NCI-H1417 treated with DMSO at 0.1 percent for 48 hours (cell line): Measurements from ENCODE around the gene CCDC82.

Experiments
- DNase-seq: peaks from one replicate; lab custom pipeline; 2025; lab: John Stamatoyannopoulos, UW

The CCDC82 gene

DNA sequence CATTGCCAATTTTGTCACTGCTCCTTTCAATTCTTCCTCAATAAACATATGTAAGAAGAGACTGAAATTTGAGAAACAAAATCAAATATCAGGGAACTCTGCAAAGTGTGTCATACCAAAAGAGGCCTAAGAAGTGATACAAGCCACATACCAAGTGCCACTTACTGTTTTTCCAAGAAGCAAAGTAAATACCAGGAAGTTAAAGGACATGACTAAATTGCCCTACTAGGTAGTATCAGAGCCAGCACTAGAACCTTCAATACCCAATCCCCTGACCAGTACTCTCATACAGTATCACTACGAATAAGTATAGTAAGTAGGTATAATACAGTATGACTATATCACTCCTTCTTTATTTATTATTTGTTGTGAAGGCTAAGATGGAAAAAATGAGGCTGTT is 60.3 kb downstream of the CCDC82 start:
- DNase-seq: no peak

DNA sequence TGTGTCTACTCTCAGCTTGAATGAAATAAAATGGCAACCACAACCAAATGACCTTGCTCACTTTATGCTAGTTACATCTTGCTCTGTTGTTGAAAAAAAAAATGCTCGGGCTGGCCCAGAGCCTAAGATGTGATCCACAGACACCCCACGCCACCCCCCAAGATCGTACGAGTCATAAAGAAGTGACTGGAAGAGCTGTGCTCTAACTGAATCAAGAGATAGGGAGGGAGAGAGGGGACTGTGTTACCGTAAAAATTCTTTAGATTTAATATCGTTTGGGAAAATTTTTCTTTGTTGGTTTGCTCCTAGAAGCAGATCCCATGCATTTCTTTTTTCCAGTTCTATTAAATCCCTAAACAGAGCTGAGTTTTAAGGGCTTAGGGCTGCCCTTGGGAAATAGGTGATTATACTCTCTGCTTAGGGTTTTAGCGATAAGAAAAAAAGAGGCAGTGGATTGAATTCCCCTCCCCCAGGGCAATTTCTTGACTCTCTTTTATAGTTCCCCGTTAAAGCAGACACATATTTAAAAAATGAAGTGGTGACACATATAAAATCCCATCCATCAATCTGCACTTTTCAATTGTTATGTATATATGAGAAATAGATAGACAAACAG is 61.2 kb downstream of the CCDC82 start:
- DNase-seq: no peak

DNA sequence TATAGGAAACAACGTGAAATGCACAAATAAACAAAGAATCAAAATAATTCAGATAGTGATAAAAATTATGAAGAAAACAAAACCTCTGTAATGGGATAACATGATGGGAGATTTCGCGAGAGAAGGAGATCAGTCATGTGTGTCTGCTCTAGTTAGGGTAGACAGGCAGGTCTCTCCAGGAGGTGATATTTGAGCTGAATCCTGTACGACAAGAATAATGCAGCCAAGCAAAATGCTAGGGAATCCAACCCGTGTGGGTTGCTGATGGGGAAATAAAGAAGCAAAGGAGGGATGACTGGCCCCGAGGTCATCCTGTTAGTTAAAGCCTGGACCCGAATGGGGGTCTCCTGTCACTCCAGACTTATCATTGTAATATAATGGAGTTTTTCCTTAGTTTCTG is 62.8 kb downstream of the CCDC82 start:
- DNase-seq: no peak

GRCh38 chr11:96324912-96325311 is 64.8 kb downstream of the CCDC82 start:
- DNase-seq: no peak

GRCh38 chr11:96323642-96323985 is 66.1 kb downstream of the CCDC82 start:
- DNase-seq: no peak

DNA sequence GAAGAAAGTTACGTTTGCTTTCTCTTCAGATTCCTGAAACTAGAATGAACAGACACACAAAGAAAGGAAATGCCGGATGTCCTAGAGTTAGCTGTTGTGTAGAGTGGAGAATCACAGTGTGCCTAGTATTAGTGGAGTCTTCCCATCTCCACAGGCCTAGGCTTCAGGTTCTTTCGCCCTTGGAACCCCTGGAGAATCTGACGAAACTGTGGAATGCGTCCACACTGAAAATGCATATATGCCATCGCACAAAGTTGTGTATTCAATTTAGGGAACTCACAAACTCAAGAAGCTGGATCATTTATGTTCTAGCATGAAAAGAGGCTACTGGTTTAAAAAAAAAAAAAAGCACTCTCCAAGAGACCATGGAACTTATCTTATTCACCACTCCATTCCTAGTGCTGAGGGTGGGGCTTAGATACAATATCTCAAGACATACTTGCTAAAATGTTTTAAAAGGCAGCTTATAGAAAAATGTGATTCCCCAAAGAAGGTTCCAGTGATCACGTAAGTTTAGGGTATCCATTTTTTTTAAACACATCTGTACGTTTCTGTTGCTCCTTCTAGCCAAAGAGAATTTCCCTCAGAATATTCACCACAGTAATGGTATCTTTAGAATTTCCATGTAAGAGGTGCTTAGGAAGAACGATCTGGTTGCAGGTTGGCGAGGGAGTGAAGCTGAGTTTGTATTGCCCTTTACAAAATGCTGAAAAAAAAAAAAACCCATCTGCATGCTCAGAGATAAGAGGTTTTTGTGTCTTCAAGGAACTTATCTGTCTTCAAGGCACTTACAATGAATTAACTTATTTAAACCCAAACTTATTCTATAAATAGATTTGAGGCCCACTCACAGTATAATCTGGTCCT is 66.7 kb downstream of the CCDC82 start:
- DNase-seq: no peak

DNA sequence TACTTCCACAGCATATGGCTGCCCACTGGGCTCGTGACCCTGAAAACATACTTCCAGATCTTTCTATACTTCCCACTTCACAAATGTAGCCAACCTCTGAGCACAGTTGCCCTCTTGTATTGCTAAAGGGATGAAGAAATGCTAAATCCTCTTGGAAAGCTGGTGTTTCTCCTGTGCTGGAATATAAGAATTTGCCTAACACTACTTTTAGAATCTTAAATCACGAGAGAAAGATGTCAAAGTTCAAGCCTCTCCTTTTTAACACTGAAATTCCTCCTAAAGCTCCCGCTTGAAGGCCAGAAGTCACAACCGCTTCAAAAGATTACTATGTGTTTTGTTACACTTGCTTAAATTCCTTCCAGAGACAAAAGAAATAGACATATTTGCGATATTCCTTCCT is 68.6 kb downstream of the CCDC82 start:
- DNase-seq: no peak

DNA sequence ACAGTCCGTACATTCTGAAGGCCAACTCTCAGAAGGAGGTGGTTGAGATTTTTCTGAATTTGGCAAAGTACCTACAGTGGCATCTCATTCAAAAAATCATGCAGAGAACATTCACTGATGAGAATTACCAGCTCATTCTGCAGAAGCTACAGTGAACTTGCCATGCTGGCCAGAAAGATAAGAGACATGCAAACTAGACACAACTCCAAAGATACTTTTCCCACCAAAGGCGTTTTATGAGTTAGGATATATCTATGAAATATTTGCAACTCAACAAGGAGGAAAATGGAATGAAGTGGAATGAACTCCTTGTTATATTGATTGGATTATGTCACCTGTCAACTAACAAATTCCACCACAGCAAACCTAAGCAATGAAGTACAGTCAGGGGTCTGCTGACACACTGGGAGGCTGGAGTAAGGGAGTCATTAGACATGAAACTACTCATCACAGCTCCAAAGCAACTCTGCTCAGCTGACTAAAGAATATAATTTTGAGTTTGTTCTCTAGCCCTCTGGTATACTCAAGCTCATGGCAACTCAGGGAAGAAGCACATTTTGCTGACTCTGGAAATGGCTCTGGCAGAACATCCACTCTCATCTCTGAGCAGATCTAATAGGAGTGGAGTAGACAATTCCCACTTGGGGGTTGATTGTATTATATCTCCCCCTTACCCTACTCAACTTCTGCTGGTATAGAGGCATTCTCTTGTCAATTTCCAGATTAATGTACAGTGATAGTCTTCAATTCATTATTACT is 69.6 kb downstream of the CCDC82 start:
- DNase-seq: no peak

- no peak for DNase-seq
These were observed 70.9 kb downstream of the CCDC82 start for GRCh38 chr11:96318850-96319249.

GRCh38 chr11:96318399-96318798 is 71.3 kb downstream of the CCDC82 start:
- DNase-seq: no peak

GRCh38 chr11:96317985-96318384 is 71.7 kb downstream of the CCDC82 start:
- DNase-seq: no peak

- DNase-seq: no peak
These were observed 72.1 kb downstream of the CCDC82 start for GRCh38 chr11:96317571-96317970.

DNA sequence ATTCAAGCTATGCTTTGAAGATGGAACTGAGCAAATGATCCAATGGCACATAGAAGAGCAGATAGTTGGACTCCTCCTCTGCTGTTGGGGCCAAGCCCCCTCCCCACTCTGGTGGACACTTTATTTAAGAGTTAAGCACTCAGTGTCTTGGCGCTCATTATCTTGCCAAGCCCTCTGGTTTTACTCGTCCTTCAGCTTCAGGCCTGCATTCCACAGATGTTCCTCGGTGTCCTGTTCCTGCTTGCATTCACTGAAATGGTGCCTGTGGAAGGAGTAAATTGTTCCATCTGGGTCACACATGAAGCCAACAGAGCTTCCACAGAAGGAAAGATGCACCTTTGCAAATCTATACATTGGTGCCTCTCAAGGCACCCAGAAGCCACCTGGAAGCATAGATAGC is 72.8 kb downstream of the CCDC82 start:
- no peak for DNase-seq

GRCh38 chr11:96315476-96315875 is 74.2 kb downstream of the CCDC82 start:
- no peak for DNase-seq

DNA sequence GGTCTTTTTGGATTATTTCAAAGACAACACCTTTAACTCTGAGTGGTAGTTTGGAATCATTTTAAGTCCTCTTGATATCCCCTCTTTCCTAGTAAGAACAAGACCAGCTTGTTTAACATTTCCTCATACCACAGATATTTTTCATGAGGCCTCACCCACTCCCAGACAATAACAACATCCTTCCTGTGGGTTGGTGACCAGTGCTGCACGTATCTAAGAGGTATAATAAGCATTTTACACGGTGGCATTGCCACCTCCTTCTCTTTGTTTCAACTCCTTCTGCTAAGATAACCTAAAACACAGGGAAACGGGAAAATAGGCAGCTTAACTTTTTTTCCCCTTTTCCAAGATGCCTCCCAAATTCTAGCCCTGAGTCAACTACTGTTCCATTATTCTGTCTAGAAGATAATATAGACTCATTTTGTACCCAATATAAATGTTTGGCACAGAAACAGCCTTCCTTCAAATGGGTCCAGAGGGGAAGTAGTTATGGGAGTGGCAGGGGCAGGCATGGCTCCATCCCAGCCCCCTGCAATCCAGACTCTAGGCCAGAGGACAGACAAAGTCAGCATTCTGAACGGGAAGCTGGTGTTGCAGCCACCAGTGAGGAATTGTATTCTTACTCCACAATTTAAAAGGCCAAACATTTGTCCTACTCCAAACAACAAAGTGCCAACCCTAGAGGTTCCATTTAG is 75.2 kb downstream of the CCDC82 start:
- no peak for DNase-seq

DNA sequence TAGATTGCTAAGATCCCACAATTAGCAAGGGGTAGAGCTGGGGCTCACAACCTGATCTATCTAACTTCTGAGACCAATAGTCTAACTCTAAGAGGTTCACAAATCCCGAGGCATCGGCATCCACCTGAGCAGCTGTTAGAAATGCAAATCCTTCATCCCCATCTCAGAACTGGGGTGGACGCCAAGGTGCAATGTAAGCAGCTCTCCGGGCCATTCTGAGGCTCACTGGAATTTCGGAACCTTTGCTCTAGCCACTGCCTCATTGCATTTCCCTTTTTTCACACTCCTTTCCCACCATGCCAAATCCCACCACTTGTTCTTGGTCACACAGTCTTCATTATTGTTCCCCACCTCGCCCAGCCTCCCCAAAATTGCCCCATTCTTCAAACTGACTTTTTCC is 76.5 kb downstream of the CCDC82 start:
- no peak for DNase-seq

- DNase-seq: no peak
These were observed 78.6 kb downstream of the CCDC82 start for GRCh38 chr11:96311120-96311568.

GRCh38 chr11:96310236-96310635 is 79.5 kb downstream of the CCDC82 start:
- no peak for DNase-seq

DNA sequence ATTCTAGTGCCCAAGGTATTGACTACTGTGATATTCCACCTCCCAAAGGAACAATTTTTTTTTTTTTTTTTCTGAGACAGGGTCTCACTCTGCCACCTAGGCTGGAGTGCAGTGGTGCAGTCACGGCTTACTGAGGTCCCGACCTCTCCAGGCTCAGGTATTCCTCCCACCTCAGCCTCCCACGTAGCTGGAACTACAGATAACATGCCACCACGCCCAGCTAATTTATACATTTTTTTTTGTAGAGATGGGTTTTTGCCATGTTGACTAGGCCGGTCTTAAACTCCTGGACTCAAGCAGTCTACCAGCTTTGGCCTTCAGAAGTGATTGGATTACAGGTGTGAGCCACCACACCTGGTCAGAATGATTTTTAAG is 80.1 kb downstream of the CCDC82 start:
- DNase-seq: no peak

DNA sequence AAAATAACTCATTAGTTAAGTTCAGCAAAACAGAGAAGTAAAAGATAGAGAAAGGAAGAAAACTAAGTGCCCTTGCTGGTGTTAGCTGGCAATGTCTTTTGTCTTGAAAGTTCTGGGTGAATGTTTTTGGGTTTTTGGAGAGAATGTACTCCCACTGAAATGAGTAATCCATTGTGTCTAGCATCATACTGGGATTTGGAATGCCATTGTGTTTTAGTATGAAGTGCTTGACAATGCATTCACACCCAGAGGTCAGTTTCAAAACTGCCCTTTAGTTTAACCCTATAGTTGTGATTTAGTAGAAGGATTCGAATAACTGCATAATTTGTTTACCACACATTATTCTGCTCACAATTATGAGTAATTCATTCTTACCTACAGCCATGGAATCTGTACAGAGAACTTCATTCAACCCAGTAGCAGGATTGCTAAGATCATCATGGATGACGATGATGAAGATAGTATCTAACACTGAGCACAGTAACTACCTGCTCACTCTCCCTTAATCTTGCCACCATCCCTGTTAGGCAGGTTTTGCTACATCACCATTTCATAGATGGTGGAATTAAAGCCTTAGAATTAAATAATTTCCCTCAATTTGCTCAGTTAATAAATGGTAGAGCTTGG is 80.6 kb downstream of the CCDC82 start:
- DNase-seq: no peak

- no peak for DNase-seq
These were observed 82.0 kb downstream of the CCDC82 start for GRCh38 chr11:96307776-96308140.
